ENCODE measurements around the gene RDH14. TPM values are rescaled to one million over a fixed set of nuclear protein-coding genes. Genes with fewer than 3 reads are reported as not detected.

Gene RDH14
- total and polyA plus RNA-seq, 4 donors, result 30.8 to 46.7 (median 32.4) TPM

Small RNAs within 50 kb of the gene (small RNA-seq; reads per million reads assigned to genes)
- gene RNU6-1215P (ENCODE audit: low replicate concordance), result not detected

Other genes starting within 250 kb of the RDH14 start
- not detected for gene NT5C1B, start 28.9 kb upstream of the RDH14 start, total RNA-seq
- under 1 TPM; 0.27 to 0.42 TPM for gene NT5C1B, start 28.9 kb upstream of the RDH14 start, polyA plus RNA-seq (ENCODE audit: insufficient read length in 2 of 2)

All from spinal cord (tissue), 4 donors.